T-helper 1 cell treated with Interleukin-12 subunit alpha and Interleukin-12 subunit beta and Interleukin-4 antibody, amounts not matched to agents 30 μg/mL and 1 μg/mL, for 36 hours (primary cell): ENCODE results near the gene LDLRAD4.

Experiments used
- H3K27ac Mint-ChIP-seq: one replicate; pipeline ENCODE4 v1.8.0; 2021; ENCODE audit warnings: mild to moderate bottlenecking, mixed read lengths
- H3K27me3 Mint-ChIP-seq: one replicate; pipeline ENCODE4 v1.8.0; 2021; ENCODE audit warnings: low read depth, mixed read lengths
- H3K36me3 Mint-ChIP-seq: one replicate; pipeline ENCODE4 v1.8.0; 2021; ENCODE audit warnings: low read depth, mixed read lengths
- H3K4me1 Mint-ChIP-seq: one replicate; pipeline ENCODE4 v1.8.0; 2021; ENCODE audit warnings: low read depth, mixed read lengths
- H3K4me3 Mint-ChIP-seq: one replicate; pipeline ENCODE4 v1.8.0; 2021; ENCODE audit warnings: mild to moderate bottlenecking, moderate library complexity, mixed read lengths
- H3K9me3 Mint-ChIP-seq: one replicate; pipeline ENCODE4 v1.8.0; 2021; ENCODE audit warnings: mixed read lengths

The LDLRAD4 gene

DNA sequence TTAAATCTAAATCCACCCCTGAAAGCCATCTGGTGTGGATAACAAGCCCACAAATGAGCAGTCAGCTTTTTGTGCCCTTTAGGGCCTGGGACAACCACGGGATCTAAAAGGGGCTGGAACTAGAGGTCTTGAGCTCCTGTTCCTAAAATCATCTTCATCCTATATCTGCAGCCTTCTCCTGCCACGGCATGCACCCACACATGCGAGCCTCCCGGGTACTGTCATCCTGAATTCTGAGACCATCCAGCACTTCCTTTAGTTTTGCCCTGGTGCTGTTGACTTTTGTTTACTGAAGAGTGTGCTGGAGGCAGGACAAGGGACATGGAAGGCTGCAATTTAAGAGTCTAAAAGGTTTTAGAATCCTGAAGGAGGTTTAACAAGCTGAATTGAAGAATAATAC is 324.6 kb downstream of the LDLRAD4 start:
- Mint-ChIP-seq H3K36me3 (peaks cover 8% of the 10 kb centered on the region), H3K4me1 (peaks cover 14% of the 10 kb centered on the region)

DNA sequence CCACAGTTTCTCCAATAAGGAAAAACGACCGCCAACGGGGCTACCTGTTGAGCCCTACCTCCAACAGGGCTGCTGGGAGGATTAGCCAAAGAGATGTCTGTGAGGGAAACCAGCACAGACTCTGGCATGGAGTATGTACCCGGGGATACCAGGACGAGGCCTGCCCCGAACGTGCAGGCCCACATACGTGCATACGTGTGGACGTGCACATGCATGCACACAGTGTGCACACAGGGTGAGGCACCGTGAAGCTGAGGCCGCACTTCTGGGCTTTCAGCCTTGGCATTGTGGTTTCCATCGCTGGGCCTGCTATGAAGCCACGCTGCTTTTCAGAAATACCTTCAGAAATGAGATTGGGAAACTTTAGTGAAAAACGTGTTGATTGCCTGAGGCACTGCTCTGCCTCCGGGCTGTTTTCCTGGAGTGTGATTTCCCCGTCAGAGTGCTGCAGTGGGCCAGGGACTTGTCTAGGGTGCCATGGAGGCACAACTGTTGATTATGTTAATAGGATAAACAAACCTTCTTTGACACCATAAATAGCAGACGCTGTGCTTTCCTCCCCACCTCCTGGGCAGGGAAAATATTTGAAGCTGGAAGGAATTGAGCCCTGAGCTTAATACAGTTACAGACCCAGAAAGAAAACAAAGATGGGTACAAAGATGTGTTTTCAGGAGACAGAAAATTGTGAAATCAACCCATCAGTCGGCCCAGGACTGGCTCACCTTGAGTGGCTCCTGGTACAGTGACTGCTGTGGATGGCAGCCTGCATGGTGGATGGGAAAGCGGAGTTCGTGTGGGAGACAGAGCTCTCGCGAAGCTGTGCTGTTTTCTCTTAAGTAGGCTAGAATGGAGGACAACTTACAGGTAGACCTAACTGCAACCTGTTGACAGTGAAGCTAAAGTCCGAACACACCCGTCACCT is 325.5 kb downstream of the LDLRAD4 start:
- peaks cover 4% of the 10 kb centered on the region for H3K36me3 Mint-ChIP-seq
- H3K4me1 Mint-ChIP-seq = peaks cover 9% of the 10 kb centered on the region
- H3K9me3 Mint-ChIP-seq = peaks cover 3% of the 10 kb centered on the region
- H3K4me3 Mint-ChIP-seq = no peak overlapping the region
- no peak overlapping the region for H3K27ac Mint-ChIP-seq
- H3K27me3 Mint-ChIP-seq = no peaks in the 10 kb centered on the region

More for the DNA sequence above, 324.6 kb downstream of the LDLRAD4 start:
- no peak overlapping the region for H3K4me3 Mint-ChIP-seq
- H3K27ac Mint-ChIP-seq = no peak overlapping the region
- no peaks in the 10 kb centered on the region for H3K27me3 Mint-ChIP-seq
- peaks cover 3% of the 10 kb centered on the region for H3K9me3 Mint-ChIP-seq

DNA sequence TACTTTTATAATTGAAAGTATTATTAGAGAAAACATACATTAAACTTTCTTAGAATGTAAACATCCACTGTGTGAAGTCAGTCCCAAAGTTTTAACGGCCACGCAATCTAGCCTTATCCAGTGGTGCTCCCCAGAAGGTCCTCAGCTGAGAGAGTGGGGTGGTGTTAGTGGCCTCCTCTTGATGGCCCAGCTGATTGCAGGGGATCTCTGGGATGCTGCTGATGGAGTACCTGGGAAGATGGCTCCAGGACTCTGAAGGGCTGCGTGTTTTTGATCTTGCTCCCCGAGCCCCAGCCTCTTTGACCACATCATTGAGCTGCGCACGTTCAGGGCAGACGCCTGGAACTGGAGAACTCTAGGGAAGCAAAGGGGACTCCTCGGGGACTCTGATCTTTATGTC is 326.4 kb downstream of the LDLRAD4 start:
- H3K36me3 Mint-ChIP-seq = peaks cover 4% of the 10 kb centered on the region
- H3K4me3 Mint-ChIP-seq = no peak overlapping the region
- peaks cover 4% of the 10 kb centered on the region for H3K4me1 Mint-ChIP-seq
- H3K9me3 Mint-ChIP-seq = peaks cover 3% of the 10 kb centered on the region
- H3K27ac Mint-ChIP-seq = no peak overlapping the region
- H3K27me3 Mint-ChIP-seq = no peaks in the 10 kb centered on the region

DNA sequence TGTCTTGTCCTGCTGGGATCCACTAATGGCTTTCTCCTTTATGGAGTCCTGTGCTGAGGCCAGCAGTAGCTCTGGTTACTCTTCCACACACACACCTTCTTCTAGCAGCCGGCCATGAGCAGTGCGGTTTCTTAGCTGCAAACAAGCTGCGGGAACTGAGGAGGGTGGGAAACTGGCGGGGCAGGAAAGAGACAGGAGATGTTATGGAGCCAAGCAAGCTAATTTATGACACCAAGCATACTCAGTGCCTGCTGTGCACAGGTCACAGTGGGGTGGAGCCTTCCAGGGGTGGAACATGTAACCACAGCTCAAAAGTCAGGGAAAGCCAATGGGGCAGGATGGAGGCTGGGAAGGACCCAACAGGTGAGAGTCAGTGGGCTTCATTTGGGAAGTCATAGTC is 327.0 kb downstream of the LDLRAD4 start:
- H3K4me3 Mint-ChIP-seq = no peak overlapping the region
- no peaks in the 10 kb centered on the region for H3K27me3 Mint-ChIP-seq
- peaks cover 4% of the 10 kb centered on the region for H3K36me3 Mint-ChIP-seq
- H3K4me1 Mint-ChIP-seq = peaks cover 1% of the 10 kb centered on the region
- H3K27ac Mint-ChIP-seq = no peak overlapping the region
- peaks cover 3% of the 10 kb centered on the region for H3K9me3 Mint-ChIP-seq

DNA sequence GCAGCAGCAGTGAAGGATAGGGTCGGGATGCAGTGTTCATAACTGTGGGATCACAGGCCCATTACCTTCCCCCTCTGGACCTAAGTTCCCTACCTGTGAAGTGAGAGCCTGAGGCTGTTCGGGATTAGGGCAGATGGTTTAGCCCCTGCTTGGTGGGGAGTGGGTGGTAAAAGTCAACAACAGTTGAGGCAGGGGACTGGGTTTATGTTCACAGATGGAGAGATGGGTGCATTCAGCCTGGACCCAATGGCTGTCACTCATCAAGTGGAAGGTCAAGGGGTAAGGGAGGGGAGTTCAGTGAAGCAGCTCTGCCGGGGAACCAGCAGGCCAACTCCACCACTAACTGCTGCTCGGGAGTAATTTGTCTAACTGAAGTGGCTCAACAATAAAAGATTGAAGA is 327.4 kb downstream of the LDLRAD4 start:
- Mint-ChIP-seq H3K27ac (no peak overlapping the region), H3K36me3 (peaks cover 4% of the 10 kb centered on the region), H3K27me3 (no peaks in the 10 kb centered on the region), H3K4me1 (no peaks in the 10 kb centered on the region), H3K4me3 (no peak overlapping the region), H3K9me3 (peaks cover 3% of the 10 kb centered on the region)

DNA sequence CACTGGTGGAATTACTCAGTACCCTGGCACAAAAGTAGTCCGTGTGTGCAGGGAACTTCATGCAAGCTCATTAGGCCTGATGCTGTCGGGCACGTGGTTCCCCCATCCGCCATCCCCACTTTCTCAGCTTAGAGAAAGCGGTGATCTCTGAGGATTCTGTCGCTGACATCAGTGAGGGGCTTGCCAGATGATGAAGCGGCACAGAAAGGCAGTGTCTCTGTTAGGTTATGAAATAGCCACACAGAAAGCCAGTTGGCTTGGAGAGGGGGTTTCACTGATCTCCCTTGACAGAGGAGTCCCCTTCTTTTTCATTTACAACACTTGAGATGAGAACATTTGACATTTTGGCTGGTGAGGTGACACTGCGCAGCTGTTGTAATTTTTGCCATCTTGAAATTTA is 328.1 kb downstream of the LDLRAD4 start:
- Mint-ChIP-seq H3K36me3 (peaks cover 4% of the 10 kb centered on the region), H3K27me3 (no peaks in the 10 kb centered on the region), H3K9me3 (peaks cover 3% of the 10 kb centered on the region), H3K4me1 (no peaks in the 10 kb centered on the region), H3K27ac (no peak overlapping the region), H3K4me3 (no peak overlapping the region)

DNA sequence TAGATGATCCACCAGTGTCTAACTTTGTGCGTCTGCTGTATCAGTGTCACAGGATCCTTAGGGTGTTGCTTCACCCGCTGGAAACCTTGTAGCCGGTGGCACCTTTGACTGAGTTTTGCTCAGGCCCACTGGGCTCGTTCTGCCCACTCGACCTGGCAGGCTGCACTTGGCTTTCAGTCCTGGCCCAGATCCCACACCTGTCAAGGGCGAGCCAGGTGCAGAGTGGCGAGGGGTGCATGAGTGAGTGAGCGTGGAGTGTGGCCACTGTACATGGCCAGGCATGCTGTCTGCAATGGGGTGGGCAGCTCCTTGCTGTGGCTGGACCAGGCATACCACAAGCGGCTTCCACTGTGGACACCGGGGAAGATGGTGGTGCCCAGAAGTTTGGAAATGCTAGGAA is 328.8 kb downstream of the LDLRAD4 start:
- peaks cover 3% of the 10 kb centered on the region for H3K9me3 Mint-ChIP-seq
- H3K4me3 Mint-ChIP-seq = no peak overlapping the region
- H3K27me3 Mint-ChIP-seq = no peaks in the 10 kb centered on the region
- H3K4me1 Mint-ChIP-seq = no peaks in the 10 kb centered on the region
- H3K27ac Mint-ChIP-seq = no peak overlapping the region
- H3K36me3 Mint-ChIP-seq = peaks cover 4% of the 10 kb centered on the region

DNA sequence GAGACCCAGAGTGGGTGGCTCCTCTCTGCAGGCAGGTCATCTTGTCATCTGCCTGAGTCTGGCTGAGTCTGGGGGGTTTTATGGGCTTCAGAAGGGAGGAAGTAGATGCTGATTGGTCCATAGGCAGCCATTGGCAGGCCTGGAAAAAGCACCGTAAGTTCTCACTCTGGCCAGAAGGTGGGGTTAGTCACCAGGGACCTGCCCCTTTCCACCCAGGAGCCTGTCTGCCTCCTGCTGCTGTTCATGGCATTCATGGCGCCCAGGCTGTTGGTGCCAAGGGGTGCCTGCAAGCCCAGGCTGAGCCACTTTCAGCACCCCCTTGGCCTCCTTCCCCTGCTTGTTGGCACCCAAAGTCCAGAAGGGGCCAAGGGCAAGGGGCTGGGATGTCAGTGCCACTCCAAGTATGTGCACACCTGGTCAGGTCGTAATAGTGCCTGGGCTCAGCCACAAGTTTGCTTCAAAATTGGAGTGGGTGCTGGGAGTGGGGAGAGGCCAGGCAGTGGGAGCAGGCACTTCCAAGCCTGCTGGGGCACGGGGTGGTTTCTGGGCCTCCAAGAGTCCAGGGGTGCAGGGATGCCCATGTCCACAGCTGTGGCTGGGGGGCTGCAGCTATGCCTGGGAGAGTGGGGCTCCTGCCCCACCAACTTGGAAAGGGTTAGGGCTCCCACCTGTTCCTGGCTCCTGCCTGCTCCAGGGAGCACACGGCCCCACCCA is 329.7 kb downstream of the LDLRAD4 start:
- no peak overlapping the region for H3K27ac Mint-ChIP-seq

DNA sequence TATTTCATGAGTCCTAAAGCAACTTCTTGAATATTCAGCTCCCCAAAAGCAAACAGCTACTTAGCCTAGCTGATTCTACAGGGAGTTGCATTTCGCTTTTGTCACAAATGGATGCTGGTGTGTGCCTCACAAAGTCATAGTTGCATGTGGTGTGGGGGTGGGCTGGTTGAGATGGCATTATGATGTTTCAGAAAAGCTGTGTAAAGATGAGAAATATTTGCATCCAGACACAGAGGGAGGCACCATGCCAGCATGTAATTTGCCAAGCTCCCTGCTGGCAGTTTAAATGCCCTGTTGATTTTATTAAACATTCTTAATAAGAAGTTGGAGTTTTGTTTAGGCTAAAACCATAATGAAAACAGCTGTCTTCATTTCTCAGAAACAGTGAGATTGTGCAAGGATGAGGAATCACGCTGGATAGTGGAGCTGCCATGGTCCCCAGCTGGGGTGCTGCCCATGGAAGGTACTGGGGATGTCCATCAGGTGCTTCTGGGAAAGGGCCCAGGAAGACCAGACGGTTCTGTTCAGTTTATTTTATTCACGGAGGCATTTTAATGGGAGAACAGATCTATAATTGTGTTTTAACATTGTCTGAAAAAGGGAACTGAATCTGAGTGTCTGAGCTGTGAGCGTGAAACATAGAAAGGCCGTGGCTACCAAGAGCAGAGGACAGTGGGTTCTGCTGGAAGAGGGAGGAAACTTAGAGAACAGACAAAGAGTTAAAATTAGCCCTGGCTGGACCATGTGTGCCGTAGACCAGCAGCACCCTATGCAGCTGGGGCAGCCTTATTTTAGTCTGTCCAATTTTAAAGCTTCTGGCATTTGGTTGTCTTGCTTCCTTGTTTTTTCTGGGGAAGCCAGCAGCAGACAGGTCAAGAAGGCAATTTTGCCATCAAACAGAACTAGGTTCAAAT is 330.7 kb downstream of the LDLRAD4 start:
- H3K9me3 Mint-ChIP-seq = peaks cover 3% of the 10 kb centered on the region
- no peaks in the 10 kb centered on the region for H3K27me3 Mint-ChIP-seq
- no peaks in the 10 kb centered on the region for H3K4me1 Mint-ChIP-seq
- H3K27ac Mint-ChIP-seq = peak overlapping the region; percentile 45
- H3K36me3 Mint-ChIP-seq = peaks cover 4% of the 10 kb centered on the region
- no peak overlapping the region for H3K4me3 Mint-ChIP-seq

More for the DNA sequence above, 329.7 kb downstream of the LDLRAD4 start:
- Mint-ChIP-seq H3K9me3 (peaks cover 3% of the 10 kb centered on the region), H3K27me3 (no peaks in the 10 kb centered on the region), H3K36me3 (peaks cover 4% of the 10 kb centered on the region), H3K4me1 (no peaks in the 10 kb centered on the region), H3K4me3 (no peak overlapping the region)

DNA sequence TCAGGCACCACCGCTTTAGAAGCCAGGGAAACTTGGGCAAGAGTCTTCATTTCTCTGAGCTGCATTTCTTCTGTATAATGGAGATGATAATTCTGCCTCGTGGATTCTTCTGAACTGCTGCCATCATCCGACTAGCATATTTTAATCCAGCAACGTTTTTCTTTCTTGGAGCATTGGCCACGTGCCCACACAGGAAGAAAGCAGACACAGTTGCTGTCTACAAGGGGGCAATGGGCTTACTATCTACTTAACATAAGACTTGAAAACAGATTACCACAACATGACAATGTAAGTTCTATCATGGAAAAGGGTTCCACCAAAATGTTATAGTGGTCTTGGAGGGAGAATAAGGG is 331.3 kb downstream of the LDLRAD4 start:
- Mint-ChIP-seq H3K27ac (no peak overlapping the region), H3K4me3 (no peak overlapping the region), H3K9me3 (peaks cover 3% of the 10 kb centered on the region), H3K4me1 (no peaks in the 10 kb centered on the region), H3K36me3 (peaks cover 4% of the 10 kb centered on the region), H3K27me3 (no peaks in the 10 kb centered on the region)

DNA sequence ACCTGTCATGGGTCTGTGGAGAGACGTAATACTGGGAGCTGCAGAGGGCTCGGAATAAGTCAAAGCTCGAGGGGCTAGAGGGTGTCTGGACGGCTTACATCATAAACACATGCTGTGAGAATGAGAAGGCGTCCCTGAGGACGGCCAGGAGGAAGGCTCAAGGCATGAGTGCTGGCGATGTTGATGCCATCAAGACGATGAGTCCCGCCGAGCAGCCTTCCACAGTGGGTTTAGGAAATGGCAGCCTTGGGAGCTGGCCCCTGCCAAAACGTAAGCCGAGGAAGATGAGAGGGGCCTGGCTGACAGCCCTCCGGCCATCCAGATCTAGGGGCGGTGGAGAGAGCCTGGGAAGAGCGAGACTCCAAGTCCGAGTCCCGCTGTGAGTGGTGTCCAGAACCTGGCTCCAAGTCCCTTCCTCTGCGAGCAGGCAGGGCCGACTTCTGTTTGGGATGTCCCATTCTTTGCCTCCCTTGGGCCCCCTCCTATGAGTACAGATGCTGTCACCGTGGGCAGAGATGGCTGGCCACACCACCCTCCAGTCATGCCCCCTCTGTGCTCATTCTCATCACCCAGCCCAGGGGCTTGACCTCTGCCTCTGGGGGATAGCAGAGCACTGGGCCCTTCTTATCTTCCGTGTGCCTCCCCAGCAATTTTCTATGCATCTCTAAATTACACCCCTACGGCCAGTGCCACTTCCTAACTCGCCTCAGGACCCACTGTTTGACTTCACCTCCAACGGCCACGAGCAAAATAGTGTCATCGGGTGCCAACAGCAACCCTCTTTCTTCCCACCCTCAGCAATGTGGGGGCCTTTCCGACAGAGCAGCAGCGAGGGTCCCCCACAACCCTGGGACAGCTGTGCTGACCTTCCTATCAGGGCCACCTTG is 332.1 kb downstream of the LDLRAD4 start:
- no peaks in the 10 kb centered on the region for H3K27me3 Mint-ChIP-seq
- no peak overlapping the region for H3K27ac Mint-ChIP-seq
- peaks cover 3% of the 10 kb centered on the region for H3K9me3 Mint-ChIP-seq
- peaks cover 1% of the 10 kb centered on the region for H3K36me3 Mint-ChIP-seq
- no peaks in the 10 kb centered on the region for H3K4me1 Mint-ChIP-seq
- H3K4me3 Mint-ChIP-seq = no peak overlapping the region

DNA sequence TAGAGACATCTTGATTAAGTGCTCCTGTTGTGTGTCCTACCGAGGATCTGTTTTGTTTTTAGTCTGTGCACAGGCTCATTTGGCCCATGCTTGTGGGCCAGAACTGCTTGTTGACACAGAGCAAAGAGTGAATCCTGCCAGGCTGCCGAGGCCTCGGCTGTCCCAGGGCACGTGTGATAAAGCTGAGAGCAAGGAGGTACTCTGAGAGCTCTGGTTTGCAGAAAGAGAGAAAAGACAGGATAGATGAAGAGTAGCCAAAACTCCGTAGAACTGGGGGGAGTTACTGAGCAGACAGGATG is 332.7 kb downstream of the LDLRAD4 start:
- Mint-ChIP-seq H3K4me1 (no peaks in the 10 kb centered on the region), H3K36me3 (peaks cover 1% of the 10 kb centered on the region), H3K27me3 (no peaks in the 10 kb centered on the region), H3K4me3 (no peak overlapping the region), H3K9me3 (peaks cover 3% of the 10 kb centered on the region), H3K27ac (no peak overlapping the region)

DNA sequence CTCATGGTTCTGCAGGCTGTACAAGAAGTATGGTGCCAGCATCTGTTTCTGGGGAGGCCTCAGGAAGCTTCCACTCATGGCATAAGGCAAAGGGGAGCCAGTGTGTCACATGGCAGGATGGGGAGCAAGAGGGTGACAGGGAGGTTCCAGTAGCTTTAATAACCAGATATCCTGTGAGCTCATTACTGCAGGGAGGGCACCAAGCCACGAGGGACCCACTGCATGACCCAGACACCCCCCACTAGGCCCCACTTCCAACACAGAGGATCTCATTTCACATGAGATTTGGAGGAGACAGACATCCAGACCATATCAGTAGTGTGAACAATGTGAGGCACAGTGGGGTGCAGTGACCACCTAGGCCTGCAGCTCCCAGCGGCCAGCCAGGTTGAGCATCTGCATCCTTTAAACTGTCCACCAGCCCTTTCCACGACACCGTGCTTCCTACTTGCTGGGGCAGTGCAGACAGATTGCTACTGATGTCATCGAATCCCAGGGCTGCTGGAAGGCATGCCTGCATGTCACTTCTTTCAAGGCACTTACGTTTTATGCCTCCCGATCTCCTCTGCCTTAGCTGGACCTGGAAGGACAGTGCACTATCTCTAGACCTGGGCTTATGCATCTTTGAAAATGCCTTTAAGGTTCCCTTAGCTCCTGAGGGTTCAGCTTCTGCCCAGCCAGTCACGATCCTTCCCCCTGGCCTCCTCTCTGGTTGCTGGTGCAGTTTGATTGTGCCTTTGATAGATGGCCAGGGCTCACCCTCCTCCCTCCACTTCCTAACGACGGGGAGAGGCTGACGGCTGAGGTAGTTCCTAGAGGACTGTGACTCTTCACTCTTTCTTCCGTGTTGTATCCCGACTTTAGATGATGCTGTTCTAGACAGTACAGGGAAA is 333.5 kb downstream of the LDLRAD4 start:
- H3K4me3 Mint-ChIP-seq = no peak overlapping the region
- H3K27ac Mint-ChIP-seq = no peak overlapping the region
- H3K27me3 Mint-ChIP-seq = no peaks in the 10 kb centered on the region
- H3K9me3 Mint-ChIP-seq = peaks cover 3% of the 10 kb centered on the region
- H3K36me3 Mint-ChIP-seq = peaks cover 1% of the 10 kb centered on the region
- no peaks in the 10 kb centered on the region for H3K4me1 Mint-ChIP-seq
